ENCODE measurements around the gene PRDX1. TPM values are rescaled to one million over a fixed set of nuclear protein-coding genes. Genes with fewer than 3 reads are reported as not detected.

PRDX1 gene
- polyA plus RNA-seq, 2 of the 4 experiments (the other 2 are of a cell fraction): 2,391 to 2,709 TPM

GRCh38 chr1:45507893-45508292, 13.8 kb downstream of the PRDX1 start:
- WGBS (ENCODE audit: missing lambda C conversion rate): 79% methylated on average over 4 of the region's 4 CpGs
- TF ChIP-seq MAX (IDR thresholded peaks at IDR 0.05) (0 out of 2 replicates have a peak, but pooled peaks have one; percentile 15), PHF8 (IDR thresholded peaks at IDR 0.05; ENCODE audit: borderline replicate concordance, low read depth) (no peak), FOSB (CRISPR knock-in tag; IDR thresholded peaks at IDR 0.05) (peak; percentile 64; the same call in 1 of the 2 replicates), RARB (CRISPR knock-in tag; IDR thresholded peaks at IDR 0.05) (peak; percentile 11; the same call in 1 of the 2 replicates), TFCP2L1 (CRISPR knock-in tag; IDR thresholded peaks at IDR 0.05) (peak; percentile 57; the same call in 1 of the 2 replicates)
- peak in 1 of 2 experiments; percentile 34 for DNase-seq (ENCODE audit: low read depth in 1 of 2, low spot score in 1 of 2)
- Histone ChIP-seq H3K27ac (no peak overlapping the region; a peak in 1 of 6 replicates), H3K4me2 (no peak overlapping the region), H3K4me3 (no peak overlapping the region), H3K4me1 (peaks cover 17% of the 10 kb centered on the region; the same call in 2 of the 3 replicates), H3K9me3 (no peaks in the 10 kb centered on the region)
- ChIA-PET CTCF (interaction anchor here (1.0 to 7.1 kb wide), 6 partner anchors 9 to 85 kb away, joined by 3 to 88 read pairs (median 6); no protein-coding TSS in a partner anchor), POLR2A (interaction anchor here (0.5 to 1.7 kb wide), 3 partner anchors 8 to 343 kb away, joined by 3 to 7 read pairs (median 7); partner anchors contain the start of genes CCDC163, MMACHC and PRDX1)
- FAIRE-seq: no peak
- peak in 1 of 2 experiments; percentile 19 for ATAC-seq

DNA sequence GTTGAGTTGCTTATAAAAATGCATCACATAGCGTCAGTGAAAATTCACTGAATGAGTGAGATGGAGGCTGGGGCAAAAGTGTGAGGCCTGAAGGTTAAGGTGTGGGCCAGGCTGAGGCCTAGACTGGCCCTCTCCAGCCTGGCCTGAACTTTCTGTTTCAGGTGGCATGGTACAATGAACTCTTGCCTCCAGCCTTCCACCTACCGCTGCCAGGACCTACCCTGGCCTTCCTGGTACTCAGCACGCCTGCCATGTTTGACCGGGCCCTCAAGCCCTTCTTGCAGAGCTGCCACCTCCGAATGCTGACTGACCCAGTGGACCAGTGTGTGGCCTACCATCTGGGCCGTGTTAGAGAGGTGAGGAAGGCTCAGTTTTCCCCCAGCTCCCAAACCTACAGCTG, 14.5 kb downstream of the PRDX1 start:
- Histone ChIP-seq H3K9me3 (no peaks in the 10 kb centered on the region), H3K4me1 (peaks cover 17% of the 10 kb centered on the region), H3K4me3 (no peak overlapping the region), H3K4me2 (no peak overlapping the region), H3K27ac (no peak overlapping the region)
- ATAC-seq: peak; percentile 39 to 43
- ChIA-PET CTCF (interaction anchor here (0.9 to 7.1 kb wide), 5 partner anchors 9 to 61 kb away, joined by 3 to 88 read pairs (median 3); partner anchors contain the start of gene PRDX1), POLR2A (interaction anchor here (1.7 kb wide), 1 partner anchor 14 kb away, joined by 7 read pairs; the partner anchor contains the start of gene PRDX1)
- peak in 1 of 2 experiments; percentile 36 for DNase-seq (ENCODE audit: low read depth in 1 of 2, low spot score in 1 of 2)
- 80% methylated on average over 4 of the region's 6 CpGs for WGBS (ENCODE audit: missing lambda C conversion rate)
- TF ChIP-seq BCL3 (IDR thresholded peaks at IDR 0.05): no peak
- peak; percentile 86; the same call in 1 of the 2 replicates for TF ChIP-seq POLR2AphosphoS2 (conservative IDR thresholded peaks at IDR 0.05; ENCODE audit: low read length)
- FAIRE-seq: no peak

GRCh38 chr1:45503462-45504360, 18.0 kb downstream of the PRDX1 start:
- ATAC-seq (no peak), FAIRE-seq (no peak), DNase-seq (ENCODE audit: low read depth in 1 of 2, low spot score in 1 of 2) (no peak)
- Histone ChIP-seq H3K9me3 (no peaks in the 10 kb centered on the region), H3K27ac (no peak overlapping the region), H3K4me1 (peaks cover 25% of the 10 kb centered on the region), H3K4me2 (no peak overlapping the region), H3K4me3 (no peak overlapping the region)
- 87% methylated on average over 14 of the region's 14 CpGs for WGBS (ENCODE audit: missing lambda C conversion rate)
- no peak for TF ChIP-seq RAD21 (conservative IDR thresholded peaks at IDR 0.05 in 1 of 2, IDR thresholded peaks at IDR 0.05 in 1 of 2)
- TF ChIP-seq TP53 (CRISPR knock-in tag; IDR thresholded peaks at IDR 0.05): no peak
- TF ChIP-seq POLR2A (IDR thresholded peaks at IDR 0.05; ENCODE audit: low read length): no peak
- TF ChIP-seq, protein P1, sequence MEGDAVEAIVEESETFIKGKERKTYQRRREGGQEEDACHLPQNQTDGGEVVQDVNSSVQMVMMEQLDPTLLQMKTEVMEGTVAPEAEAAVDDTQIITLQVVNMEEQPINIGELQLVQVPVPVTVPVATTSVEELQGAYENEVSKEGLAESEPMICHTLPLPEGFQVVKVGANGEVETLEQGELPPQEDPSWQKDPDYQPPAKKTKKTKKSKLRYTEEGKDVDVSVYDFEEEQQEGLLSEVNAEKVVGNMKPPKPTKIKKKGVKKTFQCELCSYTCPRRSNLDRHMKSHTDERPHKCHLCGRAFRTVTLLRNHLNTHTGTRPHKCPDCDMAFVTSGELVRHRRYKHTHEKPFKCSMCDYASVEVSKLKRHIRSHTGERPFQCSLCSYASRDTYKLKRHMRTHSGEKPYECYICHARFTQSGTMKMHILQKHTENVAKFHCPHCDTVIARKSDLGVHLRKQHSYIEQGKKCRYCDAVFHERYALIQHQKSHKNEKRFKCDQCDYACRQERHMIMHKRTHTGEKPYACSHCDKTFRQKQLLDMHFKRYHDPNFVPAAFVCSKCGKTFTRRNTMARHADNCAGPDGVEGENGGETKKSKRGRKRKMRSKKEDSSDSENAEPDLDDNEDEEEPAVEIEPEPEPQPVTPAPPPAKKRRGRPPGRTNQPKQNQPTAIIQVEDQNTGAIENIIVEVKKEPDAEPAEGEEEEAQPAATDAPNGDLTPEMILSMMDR (IDR thresholded peaks at IDR 0.05): no peak
- no peak for TF ChIP-seq EHMT2 (IDR thresholded peaks at IDR 0.05; ENCODE audit: low read depth)
- TF ChIP-seq SREBF2 (IDR thresholded peaks at IDR 0.05): no peak
- TF ChIP-seq, protein P2, sequence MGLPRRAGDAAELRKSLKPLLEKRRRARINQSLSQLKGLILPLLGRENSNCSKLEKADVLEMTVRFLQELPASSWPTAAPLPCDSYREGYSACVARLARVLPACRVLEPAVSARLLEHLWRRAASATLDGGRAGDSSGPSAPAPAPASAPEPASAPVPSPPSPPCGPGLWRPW (IDR thresholded peaks at IDR 0.05): no peak
- no peak for TF ChIP-seq POLR2AphosphoS2 (conservative IDR thresholded peaks at IDR 0.05; ENCODE audit: low read length)
- TF ChIP-seq BCL3 (IDR thresholded peaks at IDR 0.05): no peak
- TF ChIP-seq, protein P3, sequence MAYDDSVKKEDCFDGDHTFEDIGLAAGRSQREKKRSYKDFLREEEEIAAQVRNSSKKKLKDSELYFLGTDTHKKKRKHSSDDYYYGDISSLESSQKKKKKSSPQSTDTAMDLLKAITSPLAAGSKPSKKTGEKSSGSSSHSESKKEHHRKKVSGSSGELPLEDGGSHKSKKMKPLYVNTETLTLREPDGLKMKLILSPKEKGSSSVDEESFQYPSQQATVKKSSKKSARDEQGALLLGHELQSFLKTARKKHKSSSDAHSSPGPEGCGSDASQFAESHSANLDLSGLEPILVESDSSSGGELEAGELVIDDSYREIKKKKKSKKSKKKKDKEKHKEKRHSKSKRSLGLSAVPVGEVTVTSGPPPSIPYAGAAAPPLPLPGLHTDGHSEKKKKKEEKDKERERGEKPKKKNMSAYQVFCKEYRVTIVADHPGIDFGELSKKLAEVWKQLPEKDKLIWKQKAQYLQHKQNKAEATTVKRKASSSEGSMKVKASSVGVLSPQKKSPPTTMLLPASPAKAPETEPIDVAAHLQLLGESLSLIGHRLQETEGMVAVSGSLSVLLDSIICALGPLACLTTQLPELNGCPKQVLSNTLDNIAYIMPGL (CRISPR knock-in tag; IDR thresholded peaks at IDR 0.05; ENCODE audit: borderline replicate concordance): no peak
- TF ChIP-seq ZFP36 (IDR thresholded peaks at IDR 0.05; ENCODE audit: borderline replicate concordance, partially characterized antibody): no peak
- TF ChIP-seq HOXB5 (CRISPR knock-in tag; IDR thresholded peaks at IDR 0.05): no peak
- no peak for TF ChIP-seq EHF (CRISPR knock-in tag; IDR thresholded peaks at IDR 0.05)
- no peak for TF ChIP-seq PBX3 (IDR thresholded peaks at IDR 0.05)
- no peak for TF ChIP-seq MYC (IDR thresholded peaks at IDR 0.05; ENCODE audit: borderline replicate concordance, low read length)
- POLR2A ChIA-PET: no interaction called here
- CTCF ChIA-PET: interaction anchor here (1.9 kb wide), 1 partner anchor 11 kb away, joined by 5 read pairs; no protein-coding TSS in a partner anchor

Data from A549 (cell line).